Gastroesophageal sphincter (tissue), 4 donors: ENCODE data around the gene SPHKAP. TPM values are rescaled to one million over a fixed set of nuclear protein-coding genes. Genes with fewer than 3 reads are reported as not detected.

Source experiments
- ATAC-seq: fragments of 150-250 bp; one replicate; pipeline ENCODE4 v1.9.1; 2016; ENCODE audit warnings: mild to moderate bottlenecking, moderate library complexity
- H3K27ac ChIP-seq, 4 donors: fragments of 200-600 bp; sonication (generic) in 3 of 4; 1 replicate in 3 of 4; 2 replicates in 1 of 4; pipeline ENCODE4 v1.5.1; 2016 to 2019
- H3K27me3 ChIP-seq: fragments of 200-600 bp; sonication (generic); one replicate; pipeline ENCODE4 v1.5.1; 2019
- H3K36me3 ChIP-seq, 2 donors: fragments of 200-600 bp; sonication (generic); one replicate each; pipeline ENCODE4 v1.5.1; 2019; ENCODE audit warnings: control low read depth in 1 of 2
- H3K4me1 ChIP-seq, 3 donors: fragments of 200-600 bp; sonication (generic); 1 replicate in 2 of 3; 2 replicates in 1 of 3; pipeline ENCODE4 v1.5.1; 2016 to 2019; ENCODE audit warnings: control low read depth in 2 of 3
- H3K4me3 ChIP-seq, 2 donors: fragments of 200-600 bp; sonication (generic); one replicate each; pipeline ENCODE4 v1.5.1; 2019; ENCODE audit warnings: mild to moderate bottlenecking in 1 of 2, moderate library complexity in 1 of 2
- H3K9me3 ChIP-seq, 3 donors: fragments of 200-600 bp; sonication (generic); one replicate each; pipeline ENCODE4 v1.5.1; 2017 to 2019; ENCODE audit warnings: control low read depth in 2 of 3
- EP300 ChIP-seq: sonication (generic); formaldehyde crosslinking; IDR thresholded peaks from one replicate; pipeline ENCODE4 v1.6.1; 2017; ENCODE audit warnings: antibody characterized with exemption, mild to moderate bottlenecking
- POLR2A ChIP-seq, 2 donors: fragments of 450-650 bp; IDR thresholded peaks; one replicate each; pipeline ENCODE4 v1.6.1; 2017; ENCODE audit warnings: antibody characterized with exemption in 2 of 2, mild to moderate bottlenecking in 2 of 2, moderate library complexity in 1 of 2
- POLR2AphosphoS5 ChIP-seq: sonication (generic); formaldehyde crosslinking; IDR thresholded peaks from one replicate; pipeline ENCODE4 v1.6.1; 2017; ENCODE audit warnings: antibody characterized with exemption
- WGBS, 2 donors: methylation state at CpG; one replicate each; pipeline ENCODE4 v1.1.5; 2018; ENCODE audit warnings: low coverage in 1 of 2; 5-methylcytosine and 5-hydroxymethylcytosine counted together
- total RNA-seq, 4 donors: library from RNA; depleted of rRNA; stranded (reverse); fragments of >200 nt; gene quantifications; one replicate each; pipeline ENCODE4 v1.1.0, GENCODE V29; 2016
- TF ChIP-seq, protein P1 (sequence below), 4 experiments: fragments of 200-600 bp in 2 of 4; fragments of 450-650 bp in 2 of 4; sonication (generic) in 1 of 4; IDR thresholded peaks; one replicate each; pipeline ENCODE4 v1.5.1; 2017 to 2019; ENCODE audit warnings: antibody characterized with exemption in 4 of 4, mild to moderate bottlenecking in 2 of 4, moderate library complexity in 2 of 4

Gene SPHKAP
- total RNA-seq, 4 donors from 2014 or later = 0.15 to 0.47 (median 0.21) TPM

DNA sequence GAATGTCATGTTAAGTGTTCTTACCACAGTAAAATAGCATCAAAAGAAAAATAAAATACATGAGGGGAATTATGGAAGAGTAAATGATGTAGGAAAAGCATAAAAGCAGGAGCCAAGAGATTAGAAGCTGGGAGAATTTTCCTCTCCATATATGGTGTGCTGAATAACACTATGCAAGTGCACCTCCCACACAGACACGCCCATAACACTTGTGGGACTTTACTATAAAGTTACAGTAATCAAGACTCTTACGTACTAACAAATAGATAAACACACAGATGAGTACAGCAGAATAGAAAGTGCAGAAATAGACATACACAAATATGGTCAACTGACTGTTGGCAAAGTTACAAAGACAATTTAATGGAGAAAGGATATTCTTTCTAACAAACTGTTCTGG is 16.0 kb upstream of the SPHKAP start:
- peaks cover 0 to 6% (median 0%) of the 10 kb centered on the region in 3 donors for H3K9me3 ChIP-seq
- no peak for ATAC-seq
- H3K4me3 ChIP-seq = no peak overlapping the region
- H3K27ac ChIP-seq = no peak overlapping the region
- TF ChIP-seq POLR2AphosphoS5 (no peak), POLR2A (IDR thresholded peaks at IDR 0.05) (no peak), EP300 (no peak)
- TF ChIP-seq, protein P1, sequence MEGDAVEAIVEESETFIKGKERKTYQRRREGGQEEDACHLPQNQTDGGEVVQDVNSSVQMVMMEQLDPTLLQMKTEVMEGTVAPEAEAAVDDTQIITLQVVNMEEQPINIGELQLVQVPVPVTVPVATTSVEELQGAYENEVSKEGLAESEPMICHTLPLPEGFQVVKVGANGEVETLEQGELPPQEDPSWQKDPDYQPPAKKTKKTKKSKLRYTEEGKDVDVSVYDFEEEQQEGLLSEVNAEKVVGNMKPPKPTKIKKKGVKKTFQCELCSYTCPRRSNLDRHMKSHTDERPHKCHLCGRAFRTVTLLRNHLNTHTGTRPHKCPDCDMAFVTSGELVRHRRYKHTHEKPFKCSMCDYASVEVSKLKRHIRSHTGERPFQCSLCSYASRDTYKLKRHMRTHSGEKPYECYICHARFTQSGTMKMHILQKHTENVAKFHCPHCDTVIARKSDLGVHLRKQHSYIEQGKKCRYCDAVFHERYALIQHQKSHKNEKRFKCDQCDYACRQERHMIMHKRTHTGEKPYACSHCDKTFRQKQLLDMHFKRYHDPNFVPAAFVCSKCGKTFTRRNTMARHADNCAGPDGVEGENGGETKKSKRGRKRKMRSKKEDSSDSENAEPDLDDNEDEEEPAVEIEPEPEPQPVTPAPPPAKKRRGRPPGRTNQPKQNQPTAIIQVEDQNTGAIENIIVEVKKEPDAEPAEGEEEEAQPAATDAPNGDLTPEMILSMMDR (IDR thresholded peaks at IDR 0.05) = no peak
- no peaks in the 10 kb centered on the region for H3K4me1 ChIP-seq
- H3K27me3 ChIP-seq = no peaks in the 10 kb centered on the region
- no peaks in the 10 kb centered on the region for H3K36me3 ChIP-seq
- 45 to 72% methylated on average over 2 of the region's 2 CpGs for WGBS, 2 donors

DNA sequence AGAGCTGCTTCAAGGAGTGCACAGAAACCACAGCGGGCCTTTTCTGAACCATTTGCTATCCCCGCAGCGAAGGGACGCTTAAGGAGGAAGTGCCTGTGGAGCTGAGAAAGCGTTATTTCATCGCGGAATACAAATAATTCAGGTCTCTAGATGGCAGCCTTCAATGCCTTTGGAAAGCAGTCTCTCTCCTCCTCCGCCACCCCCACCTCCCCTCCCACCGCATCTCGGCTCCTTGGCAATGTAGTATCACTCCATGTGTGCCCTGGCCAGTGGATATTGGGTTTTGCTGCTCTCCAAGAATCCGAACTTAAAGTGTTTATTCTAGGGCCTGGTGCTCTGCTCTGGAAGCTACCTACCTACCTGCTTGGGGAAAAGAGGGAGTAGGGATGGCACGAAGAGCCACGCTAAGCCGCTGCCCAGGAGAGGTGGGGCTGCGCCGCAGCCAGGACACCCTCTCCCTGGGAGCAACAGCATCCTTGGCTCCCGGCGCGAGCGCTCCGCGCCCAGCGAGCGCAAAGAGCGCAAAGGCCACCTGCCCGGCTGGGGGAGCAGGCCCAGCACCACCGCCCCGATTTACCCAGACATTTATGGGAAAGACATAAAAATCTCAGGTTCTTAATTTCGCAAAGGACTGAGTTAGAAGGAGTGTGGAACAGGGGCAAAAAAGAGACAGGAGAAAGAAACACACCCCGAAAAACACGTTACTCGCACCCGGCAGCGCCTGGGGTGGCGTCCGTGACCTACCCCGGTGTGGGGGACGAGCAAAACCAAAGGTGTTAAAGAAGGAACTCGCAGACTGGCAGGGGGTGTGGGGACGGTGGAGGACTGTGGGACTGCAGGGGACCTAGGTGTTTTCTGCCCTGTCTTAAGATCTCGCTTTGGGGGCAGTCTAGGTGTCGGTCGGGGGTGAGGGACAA is 1.0 kb downstream of the SPHKAP start:
- H3K36me3 ChIP-seq = no peaks in the 10 kb centered on the region

GRCh38 chr2:228167290-228167689 is 14.2 kb downstream of the SPHKAP start:
- Histone ChIP-seq H3K27ac (no peak overlapping the region), H3K4me3 (no peak overlapping the region), H3K9me3 (no peaks in the 10 kb centered on the region), H3K27me3 (no peaks in the 10 kb centered on the region), H3K36me3 (no peaks in the 10 kb centered on the region), H3K4me1 (no peaks in the 10 kb centered on the region)
- TF ChIP-seq POLR2AphosphoS5 (no peak), EP300 (no peak), POLR2A (IDR thresholded peaks at IDR 0.05) (no peak)
- TF ChIP-seq, protein P1 (IDR thresholded peaks at IDR 0.05) = no peak
- WGBS, 2 donors = 79 to 80% methylated on average over 4 of the region's 4 CpGs
- no peak for ATAC-seq

More for the DNA sequence above, 1.0 kb downstream of the SPHKAP start:
- Histone ChIP-seq H3K4me3 (no peak overlapping the region), H3K27me3 (peaks cover 44% of the 10 kb centered on the region), H3K27ac (no peak overlapping the region), H3K4me1 (no peaks in the 10 kb centered on the region), H3K9me3 (no peaks in the 10 kb centered on the region)
- WGBS, 2 donors = 3 to 8% methylated on average over 13 to 25 of the region's 43 CpGs
- TF ChIP-seq POLR2A (IDR thresholded peaks at IDR 0.05) (no peak), POLR2AphosphoS5 (no peak), EP300 (no peak)
- TF ChIP-seq, protein P1 (IDR thresholded peaks at IDR 0.05) = no peak
- no peak for ATAC-seq

DNA sequence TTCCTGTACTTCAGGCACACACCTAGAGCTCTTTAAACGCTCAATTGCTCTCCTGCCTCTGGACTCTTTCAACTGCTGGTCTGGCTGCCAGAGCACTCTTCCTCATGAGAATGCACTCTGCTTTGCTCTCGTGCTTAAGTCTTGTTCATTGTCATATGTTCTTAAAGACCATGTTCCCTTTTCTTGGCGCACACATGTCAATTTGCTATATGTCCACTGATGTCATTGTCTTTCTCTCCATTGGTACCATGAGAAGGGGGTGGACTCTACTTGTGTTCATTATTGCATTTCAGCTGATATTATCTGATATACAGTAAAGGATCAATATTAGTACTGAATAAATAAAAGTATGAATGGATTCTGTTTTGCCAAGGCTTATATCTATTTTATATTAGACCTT is 16.8 kb downstream of the SPHKAP start:
- Histone ChIP-seq H3K4me3 (no peak overlapping the region), H3K9me3 (no peaks in the 10 kb centered on the region), H3K27ac (no peak overlapping the region), H3K27me3 (no peaks in the 10 kb centered on the region), H3K36me3 (no peaks in the 10 kb centered on the region), H3K4me1 (no peaks in the 10 kb centered on the region)
- TF ChIP-seq EP300 (no peak), POLR2A (IDR thresholded peaks at IDR 0.05) (no peak), POLR2AphosphoS5 (no peak)
- TF ChIP-seq, protein P1 (IDR thresholded peaks at IDR 0.05) = no peak
- 78 to 100% methylated on average over 1 to 3 of the region's 3 CpGs for WGBS, 2 donors
- ATAC-seq = no peak

DNA sequence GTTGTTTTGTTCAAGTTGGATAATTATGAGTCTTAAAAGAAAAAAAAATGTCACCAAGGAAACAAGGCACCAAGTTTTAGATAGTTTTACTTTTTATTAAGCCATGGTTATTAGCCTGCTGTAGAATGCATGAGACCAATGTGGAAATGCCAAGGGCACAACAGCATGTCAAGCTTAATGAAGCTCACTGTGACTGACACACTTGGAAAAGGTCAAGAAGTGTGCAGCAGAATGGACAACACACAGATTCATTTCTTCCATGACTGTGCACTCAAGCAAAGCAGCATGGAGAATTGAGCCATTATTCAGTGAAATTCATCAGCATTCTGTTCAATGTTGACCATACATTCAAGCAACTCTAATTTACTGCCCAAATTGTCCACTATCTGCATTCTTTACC is 23.6 kb downstream of the SPHKAP start:
- H3K9me3 ChIP-seq = peaks cover 0 to 11% (median 0%) of the 10 kb centered on the region in 3 donors
- no peaks in the 10 kb centered on the region for H3K27me3 ChIP-seq
- H3K4me3 ChIP-seq = no peak overlapping the region
- TF ChIP-seq, protein P1 (IDR thresholded peaks at IDR 0.05) = no peak
- TF ChIP-seq POLR2AphosphoS5 = no peak
- no peak for TF ChIP-seq EP300
- TF ChIP-seq POLR2A (IDR thresholded peaks at IDR 0.05) = no peak
- no peaks in the 10 kb centered on the region for H3K4me1 ChIP-seq
- H3K27ac ChIP-seq = no peak overlapping the region
- H3K36me3 ChIP-seq = no peaks in the 10 kb centered on the region
- no peak for ATAC-seq
